Measurements from ENCODE around the gene MAPKAPK2. TPM values are rescaled to one million over a fixed set of nuclear protein-coding genes. Genes with fewer than 3 reads are reported as not detected.
"Not testable (repeated sequence)": the region's sequence is repeated elsewhere in the genome, so short reads cannot be mapped to it uniquely, and the experiment has no call there.

Gene MAPKAPK2
- polyA plus RNA-seq (ENCODE audit: insufficient read length): 65.3 TPM

DNA sequence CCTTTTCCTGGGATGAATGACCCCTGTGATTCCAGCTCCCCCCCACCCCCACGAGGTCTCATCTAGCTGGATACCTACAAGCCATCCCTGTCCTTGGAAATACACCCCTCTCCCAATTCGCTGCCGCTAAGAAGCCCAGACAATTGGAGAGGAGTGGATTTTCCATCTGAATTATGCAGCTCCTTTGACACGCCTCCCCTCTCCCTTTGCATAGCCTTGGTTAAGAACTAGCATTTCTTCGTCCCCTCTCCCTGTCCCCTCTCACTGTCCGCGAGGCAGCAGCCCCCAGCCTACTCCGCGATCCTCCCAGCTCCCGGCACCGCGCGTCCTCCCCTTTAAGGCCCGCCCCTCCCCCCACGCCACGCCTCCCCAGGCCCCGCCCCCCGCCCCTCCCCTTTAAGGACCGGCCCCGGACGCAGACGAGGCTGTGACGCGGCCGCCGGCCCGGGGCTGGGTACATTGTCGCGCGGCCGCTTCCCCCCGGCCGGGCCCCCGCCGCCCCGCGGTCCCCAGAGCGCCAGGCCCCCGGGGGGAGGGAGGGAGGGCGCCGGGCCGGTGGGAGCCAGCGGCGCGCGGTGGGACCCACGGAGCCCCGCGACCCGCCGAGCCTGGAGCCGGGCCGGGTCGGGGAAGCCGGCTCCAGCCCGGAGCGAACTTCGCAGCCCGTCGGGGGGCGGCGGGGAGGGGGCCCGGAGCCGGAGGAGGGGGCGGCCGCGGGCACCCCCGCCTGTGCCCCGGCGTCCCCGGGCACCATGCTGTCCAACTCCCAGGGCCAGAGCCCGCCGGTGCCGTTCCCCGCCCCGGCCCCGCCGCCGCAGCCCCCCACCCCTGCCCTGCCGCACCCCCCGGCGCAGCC is at the start of gene MAPKAPK2:
MAPKAPK2 (plus strand) TSS at position 428 of the 856 bp plus-strand sequence; CDS start at position 753, 325 bp downstream.
- peak; percentile 74 for DNase-seq

DNA sequence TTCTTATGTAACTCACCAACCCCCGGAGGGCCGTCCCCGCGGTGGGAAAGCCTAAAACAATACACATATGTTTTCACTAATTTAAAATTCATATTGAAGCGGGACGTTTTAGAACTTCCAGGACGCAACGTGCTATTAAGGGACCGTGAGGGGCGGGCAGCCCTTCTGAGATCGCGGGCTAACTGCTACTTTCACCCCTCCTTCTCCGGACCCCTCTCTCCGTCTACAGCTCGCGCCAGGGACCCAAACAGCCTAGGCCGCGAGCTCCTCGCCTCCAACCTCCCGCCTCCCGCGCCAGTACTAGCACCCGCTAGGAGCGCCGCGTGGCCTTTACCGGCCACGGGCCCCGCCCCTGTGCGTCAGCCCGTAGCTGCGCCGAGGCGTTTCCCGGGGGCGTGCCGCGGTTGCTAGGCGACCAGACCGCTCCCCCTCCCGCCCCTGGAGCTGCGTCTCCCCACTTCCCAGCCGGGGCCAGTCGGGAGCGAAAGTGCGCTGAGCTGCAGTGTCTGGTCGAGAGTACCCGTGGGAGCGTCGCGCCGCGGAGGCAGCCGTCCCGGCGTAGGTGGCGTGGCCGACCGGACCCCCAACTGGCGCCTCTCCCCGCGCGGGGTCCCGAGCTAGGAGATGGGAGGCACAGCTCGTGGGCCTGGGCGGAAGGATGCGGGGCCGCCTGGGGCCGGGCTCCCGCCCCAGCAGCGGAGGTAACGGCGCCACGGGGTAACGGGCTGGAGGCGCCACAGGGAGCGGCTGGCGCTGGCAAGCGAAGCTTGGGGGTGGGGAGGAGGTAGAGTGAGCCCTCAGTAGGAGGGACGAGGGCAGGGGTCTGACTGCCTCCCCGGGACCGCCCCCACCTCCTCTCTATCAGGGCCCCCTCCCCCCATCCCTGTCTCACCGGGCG is 49.4 kb upstream of the MAPKAPK2 start, which contains the start of gene DYRK3:
DYRK3 (plus strand) TSS at position 457 of the 898 bp plus-strand sequence; CDS start at position 625, 168 bp downstream.
- DNase-seq: peak; percentile 94

DNA sequence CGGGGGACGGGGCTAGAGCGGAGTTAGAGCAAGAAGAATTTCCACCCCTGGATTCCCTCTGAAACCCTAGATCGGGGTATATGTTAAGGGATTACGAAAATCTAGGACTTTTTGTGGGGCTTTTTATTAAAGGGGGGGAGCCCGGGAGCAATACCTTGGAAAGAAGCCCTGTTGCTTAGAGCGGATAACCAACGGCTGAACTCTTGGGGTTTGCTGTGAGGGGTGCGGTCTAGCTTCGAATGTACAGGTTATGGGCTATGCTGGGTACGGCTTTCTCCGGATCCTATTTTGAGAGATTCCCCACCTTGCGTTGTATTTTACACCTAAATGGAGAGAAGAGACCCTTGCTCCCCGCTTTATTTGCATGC is 48.7 kb upstream of the MAPKAPK2 start:
- no peak for DNase-seq

DNA sequence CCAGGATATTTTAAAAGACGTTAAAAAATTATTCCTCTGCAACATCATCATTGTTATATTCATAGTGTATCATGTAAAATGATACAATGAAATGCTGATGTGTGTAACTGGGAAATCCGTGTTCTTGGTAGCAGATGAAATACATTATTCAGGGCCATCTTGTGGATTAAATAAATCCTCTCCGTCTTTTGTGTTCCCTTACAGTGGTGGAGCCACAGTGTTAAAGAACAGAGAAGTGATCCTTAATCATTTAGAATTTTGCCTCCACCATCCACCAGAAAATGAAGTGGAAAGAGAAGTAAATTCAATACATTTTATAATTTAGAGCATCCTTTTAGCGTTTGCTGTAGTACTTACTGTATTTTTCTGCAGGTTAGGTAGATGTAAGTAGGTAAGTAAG is 48.0 kb upstream of the MAPKAPK2 start:
- no peak for DNase-seq

DNA sequence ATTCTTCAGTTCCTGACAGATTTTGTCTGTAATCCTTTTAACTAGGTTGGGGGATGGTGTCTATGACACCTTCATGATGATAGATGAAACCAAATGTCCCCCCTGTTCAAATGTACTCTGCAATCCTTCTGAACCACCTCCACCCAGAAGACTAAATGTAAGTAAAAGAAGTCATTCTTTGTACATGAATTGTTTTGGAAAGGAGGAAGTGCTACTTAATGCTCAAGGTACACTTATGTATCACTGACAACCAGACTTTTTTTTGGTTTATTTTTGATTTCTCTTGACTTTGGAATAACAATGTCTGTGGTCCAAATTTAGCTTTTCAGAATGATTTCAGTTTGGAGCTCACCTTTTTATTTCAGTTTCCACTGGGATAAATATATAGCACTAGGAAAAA is 47.1 kb upstream of the MAPKAPK2 start:
- DNase-seq: no peak

DNA sequence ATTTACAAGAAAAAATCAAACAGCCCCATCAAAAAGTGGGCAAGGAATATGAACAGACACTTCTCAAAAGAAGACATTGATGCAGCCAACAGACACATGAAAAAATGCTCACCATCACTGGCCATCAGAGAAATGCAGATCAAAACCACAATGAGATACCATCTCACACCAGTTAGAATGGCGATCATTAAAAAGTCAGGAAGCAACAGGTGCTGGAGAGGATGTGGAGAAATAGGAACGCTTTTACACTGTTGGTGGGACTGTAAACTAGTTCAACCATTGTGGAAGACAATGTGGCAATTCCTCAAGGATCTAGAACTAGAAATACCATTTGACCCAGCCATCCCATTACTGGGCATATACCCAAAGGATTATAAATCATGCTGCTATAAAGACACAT is 42.6 kb upstream of the MAPKAPK2 start:
- DNase-seq: not testable (repeated sequence)

DNA sequence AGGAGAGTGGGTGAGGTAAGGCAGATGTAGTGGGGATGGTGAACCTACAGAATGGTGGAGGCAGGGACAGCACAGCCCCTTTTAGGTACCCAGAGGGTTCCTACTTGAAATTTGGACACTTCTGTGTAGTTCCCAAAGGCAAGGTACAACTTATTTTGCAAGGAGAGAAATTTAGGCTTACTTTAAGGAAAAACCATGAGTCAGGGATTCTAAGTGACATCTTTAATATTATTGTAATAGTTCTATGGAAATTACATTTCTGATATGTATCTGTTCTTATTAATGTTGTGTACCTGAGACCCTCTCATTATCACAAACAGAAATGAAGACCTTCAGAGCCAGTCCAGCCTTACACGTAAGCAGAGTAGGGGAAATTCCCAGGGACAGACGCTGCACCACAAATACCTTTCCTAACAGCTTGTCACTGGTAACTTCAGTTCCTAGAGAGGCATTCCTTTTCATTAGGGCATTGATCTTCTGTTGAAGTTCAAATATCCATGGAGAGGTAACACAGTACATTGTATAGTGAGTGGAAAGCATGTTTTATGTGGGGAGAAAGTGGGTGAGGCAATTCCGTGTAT is 41.5 kb upstream of the MAPKAPK2 start:
- no peak for DNase-seq

DNA sequence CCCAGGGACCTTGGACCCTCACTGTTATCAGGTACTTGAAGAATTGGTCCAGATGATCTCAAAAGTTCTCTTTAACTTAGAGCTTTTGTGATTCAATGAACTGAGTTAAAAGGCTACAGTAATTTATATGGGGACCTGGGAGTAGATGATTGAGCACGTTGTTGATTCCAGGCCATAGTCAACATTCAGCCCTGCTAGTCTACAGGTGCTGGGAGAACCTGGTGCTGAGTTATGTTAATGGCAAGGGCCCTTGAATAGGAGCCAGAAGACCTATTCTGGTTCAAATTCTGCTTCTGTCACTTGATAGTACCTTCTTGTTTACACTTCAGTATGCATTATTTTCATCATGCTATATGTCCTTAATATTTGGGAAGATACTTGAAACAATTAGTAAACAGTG is 38.2 kb upstream of the MAPKAPK2 start:
- DNase-seq: no peak

DNA sequence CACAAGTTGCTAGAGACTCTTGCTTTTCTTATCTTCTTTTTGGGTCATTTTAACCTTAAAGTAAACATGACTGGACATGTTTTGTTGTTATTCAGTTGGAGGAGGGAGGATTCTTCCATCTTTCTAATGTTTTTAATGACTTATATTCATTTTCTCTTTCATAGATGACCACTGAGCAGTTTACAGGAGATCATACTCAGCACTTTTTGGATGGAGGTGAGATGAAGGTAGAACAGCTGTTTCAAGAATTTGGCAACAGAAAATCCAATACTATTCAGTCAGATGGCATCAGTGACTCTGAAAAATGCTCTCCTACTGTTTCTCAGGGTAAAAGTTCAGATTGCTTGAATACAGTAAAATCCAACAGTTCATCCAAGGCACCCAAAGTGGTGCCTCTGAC is 37.5 kb upstream of the MAPKAPK2 start:
- no peak for DNase-seq

DNA sequence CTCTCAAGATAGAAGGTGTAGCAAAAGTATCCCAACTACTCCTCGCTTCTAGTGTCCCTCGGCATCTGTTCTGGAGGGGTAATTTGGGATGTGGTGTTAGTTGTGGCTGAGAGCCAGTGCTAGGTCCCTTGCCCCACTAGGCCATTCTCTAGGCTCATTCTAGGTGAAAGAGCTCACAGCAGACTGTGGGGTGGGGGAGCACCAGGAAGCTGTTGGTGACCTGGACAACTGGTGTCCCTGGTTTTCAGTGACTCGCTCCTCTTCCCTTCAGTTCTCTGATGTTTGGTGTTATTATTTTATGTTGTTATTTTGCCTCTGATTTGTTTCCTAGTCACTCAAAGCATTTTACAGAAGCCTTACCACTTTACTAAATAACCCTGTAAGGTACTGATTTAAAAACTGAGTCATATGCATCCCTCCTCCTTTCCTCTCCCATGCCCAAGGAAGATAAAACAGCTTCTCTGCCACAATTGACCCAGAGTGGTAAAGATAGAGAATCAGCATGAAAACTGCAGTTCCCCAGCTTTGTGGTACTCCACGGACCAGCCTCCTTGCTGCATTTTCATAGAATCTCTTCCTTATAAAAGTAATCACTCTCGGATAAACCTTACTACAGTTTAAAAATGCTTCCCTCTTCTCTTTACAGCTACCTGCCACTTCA is 35.3 kb upstream of the MAPKAPK2 start:
- DNase-seq: no peak

DNA sequence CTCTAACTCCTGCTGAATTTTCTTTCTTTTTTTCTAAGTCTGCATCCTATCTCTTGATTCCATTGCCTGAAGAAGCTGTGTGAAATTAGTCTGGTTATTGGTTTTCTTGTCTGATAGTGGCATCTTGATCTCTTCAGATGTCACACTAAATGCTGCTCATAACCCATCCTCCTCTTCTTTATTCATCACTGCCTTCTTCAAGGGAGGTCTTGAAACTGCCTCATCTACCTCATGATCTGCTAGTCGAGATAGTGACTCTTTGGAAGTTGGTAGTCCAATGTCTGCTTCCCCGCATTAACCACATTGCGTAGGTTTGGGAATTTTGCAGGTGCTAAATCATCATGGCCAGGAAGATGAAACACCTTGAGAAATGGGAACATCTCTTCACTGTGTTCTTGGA is 33.7 kb upstream of the MAPKAPK2 start:
- DNase-seq: no peak

DNA sequence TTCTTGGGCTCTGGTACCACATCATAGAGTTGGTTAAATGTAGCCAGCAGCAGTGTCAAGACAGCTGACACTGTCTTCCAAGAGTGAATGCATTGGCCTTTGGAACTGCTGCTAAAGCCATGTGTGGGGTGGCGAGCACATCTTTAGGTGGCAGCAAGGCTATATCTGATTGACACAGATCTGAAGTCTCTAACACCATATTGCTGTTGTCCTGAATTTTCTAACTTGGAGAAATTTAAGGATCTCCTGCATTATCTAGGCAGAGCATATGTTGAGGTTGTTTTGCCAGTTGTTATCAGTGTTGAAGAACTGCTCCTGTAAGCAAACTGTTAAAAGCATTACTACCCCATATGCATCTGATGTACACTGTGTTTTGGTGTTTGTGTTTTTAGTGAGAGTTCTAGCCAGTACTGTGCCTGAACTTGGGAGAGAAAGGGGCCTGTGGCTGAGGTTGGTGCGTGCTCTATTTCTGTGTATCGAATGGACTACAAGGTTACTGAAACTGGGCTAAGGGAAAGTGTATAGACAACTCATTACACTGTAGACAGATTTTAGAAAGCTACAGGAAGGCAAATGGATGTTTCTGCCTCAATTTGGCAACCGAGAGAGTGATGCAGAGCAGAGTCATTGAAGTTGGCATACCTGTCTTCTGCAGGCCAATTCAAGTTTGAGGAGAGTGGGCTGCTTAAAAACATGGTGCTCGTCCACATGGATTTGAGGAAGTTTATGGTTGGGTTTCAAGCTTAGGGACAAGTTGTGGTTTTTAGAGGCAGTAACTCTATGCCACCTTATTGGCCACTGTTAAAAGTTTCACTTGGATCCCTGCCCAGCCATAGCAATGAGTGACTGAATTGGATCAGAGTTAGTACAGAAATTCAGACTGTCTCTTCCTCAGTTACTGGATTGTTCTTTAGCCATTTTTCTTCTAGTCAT is 32.5 kb upstream of the MAPKAPK2 start:
- no peak for DNase-seq

DNA sequence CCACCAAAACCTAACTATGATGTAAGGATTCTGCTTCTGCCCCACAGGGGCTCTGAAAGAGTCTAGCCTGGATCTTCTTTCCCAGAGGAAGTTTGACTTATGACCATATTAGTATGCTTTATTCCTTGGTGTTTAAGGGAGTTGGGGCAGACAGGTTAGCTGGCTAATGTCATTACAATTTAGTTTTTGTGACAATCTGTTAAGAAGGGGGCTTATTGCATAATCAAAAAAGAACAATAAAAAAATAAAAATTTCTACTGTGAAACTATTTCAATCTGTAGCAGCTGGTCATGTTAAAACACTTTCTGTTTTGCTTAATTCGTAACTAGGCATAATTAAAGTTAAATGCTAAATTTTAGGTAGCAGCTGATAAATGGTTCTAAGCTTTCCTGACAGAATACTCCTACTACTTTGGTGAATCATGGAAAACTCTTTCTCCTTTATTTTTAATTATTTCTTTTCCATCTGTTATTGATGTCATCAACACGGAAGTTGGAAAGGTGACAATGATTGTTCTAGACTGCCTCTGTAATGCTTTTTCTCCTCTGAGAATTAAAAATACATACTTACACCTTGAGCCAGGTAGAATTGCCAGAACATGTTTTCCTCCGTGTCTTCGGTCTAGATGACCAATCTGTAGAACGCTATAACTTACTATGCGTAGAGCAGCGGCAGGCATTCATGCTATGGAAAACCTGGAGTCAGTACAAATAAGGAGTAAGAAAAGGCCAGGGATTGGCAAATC is 30.8 kb upstream of the MAPKAPK2 start:
- no peak for DNase-seq

DNA sequence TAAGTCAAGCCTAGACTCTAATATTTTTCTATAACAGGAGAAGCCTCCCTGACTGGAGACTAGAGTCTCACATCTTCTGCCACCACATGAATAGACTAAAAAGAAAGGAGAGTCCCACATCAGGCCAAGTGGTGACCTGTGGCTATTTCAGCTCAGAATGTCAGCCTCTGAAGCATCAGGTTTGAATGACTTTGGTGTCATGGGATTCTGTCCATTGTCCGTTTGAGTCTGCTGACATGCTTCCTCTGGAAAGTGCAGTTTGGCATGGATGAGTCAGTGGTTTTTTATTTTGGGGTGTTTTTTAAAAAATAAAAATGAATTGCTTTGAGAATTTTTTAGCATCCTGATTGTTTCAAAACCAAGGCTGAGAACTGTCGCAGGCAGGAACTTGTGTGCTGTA is 29.9 kb upstream of the MAPKAPK2 start:
- no peak for DNase-seq

DNA sequence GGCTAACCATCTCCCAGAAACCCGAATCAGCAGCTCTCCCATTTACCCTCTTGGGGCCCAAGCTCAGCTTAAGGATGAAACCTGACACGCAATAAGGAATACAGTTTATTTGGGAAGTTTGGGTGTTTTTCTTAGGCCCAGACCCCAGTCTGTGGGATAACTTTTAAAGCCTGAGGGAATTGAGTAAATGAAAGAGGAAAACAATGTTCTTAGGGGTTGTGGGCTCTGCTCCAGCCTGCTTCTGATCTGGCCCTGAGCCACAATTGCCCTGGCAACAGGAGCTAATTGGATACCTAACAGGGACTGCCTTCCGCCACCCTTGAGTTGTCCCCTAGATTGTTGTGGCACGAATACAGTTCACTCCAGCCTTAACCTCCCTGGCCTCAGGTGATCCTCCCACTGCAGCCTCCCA is 29.2 kb upstream of the MAPKAPK2 start:
- DNase-seq: no peak

DNA sequence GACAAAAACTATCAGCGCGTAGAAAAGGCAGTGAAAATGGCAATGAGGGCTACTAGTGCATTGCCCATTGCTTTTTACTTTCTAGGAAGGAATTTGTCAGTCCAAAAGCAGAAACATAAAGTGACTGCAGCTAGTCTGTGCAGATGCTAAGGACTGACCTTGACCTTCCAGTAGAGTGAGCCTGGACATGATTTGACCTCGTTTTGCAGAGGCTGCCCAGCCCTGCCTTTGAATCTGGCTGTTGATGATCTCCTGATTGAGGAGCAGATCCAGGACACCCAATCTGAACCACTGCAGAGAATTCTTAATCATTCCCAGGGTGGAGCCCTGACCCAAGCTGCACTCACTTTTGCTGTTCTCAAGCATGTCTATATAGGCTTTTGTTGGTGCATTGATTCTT is 27.8 kb upstream of the MAPKAPK2 start:
- DNase-seq: no peak

DNA sequence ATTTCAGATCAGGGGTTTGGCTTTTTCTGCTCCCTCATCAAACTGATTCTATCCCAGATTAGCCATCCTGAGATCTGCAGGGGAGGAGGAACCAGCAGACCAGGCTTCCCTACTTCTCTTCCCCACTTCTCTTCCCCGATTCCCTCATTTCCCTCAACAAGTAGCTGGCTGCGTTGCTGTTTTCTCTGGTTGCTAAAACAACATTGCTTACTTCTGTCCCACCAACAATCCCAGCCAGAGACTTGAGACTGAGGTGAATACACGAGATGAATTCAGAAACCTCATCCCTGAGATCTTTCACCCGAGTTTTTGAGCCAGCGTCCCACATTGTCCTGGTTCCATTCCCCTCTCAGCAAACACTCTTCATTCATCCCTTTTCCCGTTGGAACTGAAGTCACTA is 27.0 kb upstream of the MAPKAPK2 start:
- DNase-seq: no peak

DNA sequence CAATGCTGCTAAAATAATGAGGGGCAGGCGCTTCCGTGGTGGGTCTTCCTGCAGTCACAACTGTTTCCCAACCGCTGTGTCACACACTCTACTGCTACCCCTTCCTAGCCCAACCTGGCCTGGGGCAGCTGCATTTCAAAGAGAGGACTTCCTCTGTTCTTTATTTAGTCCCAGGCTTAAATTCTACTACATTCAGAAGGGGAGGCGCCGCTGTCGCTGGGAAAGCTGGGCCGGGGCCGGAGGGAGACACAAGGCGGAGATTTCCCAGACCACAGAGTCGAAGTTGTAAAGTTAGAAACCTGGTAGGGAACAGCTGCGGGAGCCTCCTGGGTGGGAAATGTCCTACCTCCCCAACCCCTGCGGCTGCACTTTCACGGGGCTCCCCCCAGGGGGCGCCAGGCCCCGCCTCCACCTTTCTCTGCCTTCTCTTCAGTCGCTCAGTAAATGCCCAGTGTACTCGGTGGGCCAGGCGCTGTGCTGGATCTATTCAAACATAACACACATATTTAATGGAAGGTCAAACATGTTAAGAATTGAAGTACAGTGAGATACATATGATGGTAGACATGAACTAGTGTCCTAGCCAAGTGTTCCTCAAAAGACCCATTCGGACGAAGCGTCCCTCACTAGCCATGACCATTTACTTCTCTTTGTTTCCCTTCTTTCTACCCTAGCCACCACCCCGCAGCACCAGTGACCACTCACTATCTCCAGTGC is 26.3 kb upstream of the MAPKAPK2 start:
- peak; percentile 36 for DNase-seq

DNA sequence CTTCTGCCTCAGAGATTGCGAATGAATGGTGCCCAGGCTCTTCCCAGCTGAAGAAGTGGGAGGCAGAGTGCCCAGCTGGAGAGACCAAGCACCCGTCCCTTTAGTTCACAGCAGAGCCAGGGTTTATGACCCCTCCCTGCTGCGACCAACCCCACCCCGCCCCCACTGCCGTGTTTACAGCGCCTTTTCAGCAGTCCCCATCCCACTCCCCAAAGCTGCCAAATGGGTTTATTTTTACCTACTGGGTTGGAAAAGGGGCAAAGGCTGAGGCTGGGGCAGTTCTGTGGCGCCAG is 25.8 kb upstream of the MAPKAPK2 start:
- DNase-seq: no peak

DNA sequence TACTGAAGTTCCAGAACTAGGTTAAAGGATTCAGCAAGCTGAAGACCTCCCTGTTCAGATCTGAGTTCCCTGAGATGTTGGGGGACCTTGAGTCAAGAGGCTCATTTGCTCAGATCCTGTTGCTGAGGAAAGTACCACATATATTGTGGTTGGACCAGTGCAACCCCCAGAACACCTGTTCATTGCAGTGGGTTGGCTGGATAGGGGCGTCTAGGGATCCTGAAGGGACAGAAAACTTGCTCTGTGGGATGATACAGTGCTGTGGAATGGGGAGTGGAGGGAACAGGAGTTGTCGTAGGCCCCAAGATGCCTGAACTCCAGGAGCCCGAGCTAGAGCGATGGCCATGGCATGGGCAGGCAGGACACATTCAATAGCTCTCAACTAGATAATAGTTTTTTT is 24.6 kb upstream of the MAPKAPK2 start:
- no peak for DNase-seq
